ENCODE results near the gene SPTBN1.

Gene SPTBN1

DNA sequence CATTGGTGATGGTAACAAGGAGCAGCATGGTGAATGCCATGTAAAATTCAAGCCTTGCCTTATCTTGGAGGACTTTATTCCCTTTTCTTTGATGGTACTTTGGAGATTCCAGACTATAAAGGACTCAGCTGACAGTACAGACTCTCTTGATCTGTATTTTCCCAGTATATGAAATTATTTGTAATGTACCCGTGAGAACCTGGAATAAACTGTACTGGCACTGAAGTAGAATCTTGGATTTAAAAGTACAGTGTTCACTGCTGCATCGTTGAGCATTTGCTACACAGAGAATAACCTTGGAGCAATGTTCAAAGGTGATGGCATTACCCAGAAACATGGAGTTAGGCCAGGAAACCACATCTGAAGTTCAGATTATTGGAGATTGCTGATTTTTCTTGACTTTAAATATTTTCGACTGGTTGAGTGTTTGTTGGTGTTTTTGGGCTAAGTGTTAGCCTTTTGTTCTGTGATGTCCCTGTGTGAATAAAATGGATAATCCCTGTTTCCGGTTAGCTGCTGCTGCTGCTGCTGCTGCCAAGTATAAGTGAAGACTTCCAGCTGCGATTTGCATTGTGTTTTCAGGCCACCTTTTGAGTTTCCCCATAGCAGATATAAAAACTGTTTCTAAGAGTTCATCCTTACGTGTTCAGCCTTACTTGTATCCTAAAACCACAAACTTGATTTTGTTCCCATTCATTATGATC, 122.0 kb downstream of the SPTBN1 start:
- DNase-seq: no peak

- DNase-seq: no peak
Observed at GRCh38 chr2:54578648-54579045, 122.5 kb downstream of the SPTBN1 start.

DNA sequence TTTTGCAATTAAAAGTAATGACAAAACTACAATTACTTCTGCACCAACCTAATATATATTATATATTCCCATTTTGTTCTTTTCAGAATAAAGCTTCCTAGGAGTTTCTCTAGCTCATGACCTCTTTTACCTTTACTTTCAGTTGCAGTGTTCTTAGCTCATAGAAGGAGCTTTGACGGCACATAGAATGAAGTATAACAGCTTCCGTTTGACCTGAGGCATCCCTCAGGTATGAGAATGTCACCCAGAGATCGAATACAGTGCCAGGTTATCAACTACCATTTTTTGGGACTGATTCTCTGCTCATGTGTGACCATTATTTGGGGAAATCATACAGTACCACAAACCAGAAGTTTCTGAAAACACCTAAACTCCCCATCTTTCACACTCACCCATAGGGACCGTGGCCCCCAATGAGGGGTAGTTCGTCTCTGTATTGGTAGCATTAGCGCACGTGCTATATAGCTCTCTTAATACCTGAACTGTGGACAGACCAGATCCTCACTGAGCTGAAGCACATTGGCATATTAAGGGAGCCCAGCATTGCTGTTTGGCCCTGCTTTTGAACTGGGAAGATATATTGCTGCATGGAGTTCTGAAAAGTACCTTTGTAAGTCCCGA, 123.0 kb downstream of the SPTBN1 start:
- DNase-seq: no peak

- no peak for DNase-seq
Observed at GRCh38 chr2:54579682-54580620, 123.8 kb downstream of the SPTBN1 start.

DNA sequence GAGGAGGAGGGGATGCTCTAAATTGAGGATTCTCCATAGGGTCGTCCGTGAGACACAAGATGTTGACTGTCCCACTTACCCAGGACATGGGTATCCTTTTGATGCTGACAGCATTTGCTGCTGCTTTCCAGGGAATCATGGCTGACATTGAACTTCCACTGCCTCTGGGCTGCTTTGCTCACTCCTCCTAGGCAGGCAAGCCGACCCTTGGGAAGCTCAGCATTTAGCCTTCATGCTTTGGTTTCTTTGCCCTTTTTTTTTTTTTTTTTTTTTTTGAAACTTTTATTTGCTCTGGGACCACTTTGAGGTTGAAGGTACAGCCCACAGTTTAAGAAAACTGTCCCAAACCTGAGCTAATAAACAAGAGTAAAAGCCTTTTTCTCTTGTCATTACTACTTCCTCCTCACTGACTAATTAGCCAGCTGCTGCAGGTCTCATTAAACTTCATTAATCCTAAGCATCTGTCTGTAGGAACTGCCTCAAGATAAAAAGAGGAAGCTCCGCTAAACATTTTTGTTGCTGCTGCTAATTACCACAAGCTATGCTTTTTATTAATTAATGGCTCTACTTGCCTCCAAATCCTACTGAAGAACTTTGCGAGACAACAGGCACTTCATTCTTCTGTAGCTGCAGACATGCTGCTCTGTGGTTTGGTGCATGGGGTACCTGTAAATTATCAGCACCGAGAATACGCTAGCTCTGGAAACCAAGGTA, 125.4 kb downstream of the SPTBN1 start:
- DNase-seq: peak; percentile 55

- no peak for DNase-seq
Observed at GRCh38 chr2:54582987-54583386, 126.9 kb downstream of the SPTBN1 start.

- no peak for DNase-seq
Observed at GRCh38 chr2:54584598-54584997, 128.5 kb downstream of the SPTBN1 start.

- DNase-seq: no peak
Observed at GRCh38 chr2:54585136-54585733, 129.1 kb downstream of the SPTBN1 start.

- DNase-seq: no peak
Observed at GRCh38 chr2:54586062-54586461, 129.9 kb downstream of the SPTBN1 start.

- DNase-seq: no peak
Observed at GRCh38 chr2:54586494-54586893, 130.4 kb downstream of the SPTBN1 start.

- no peak for DNase-seq
Observed at GRCh38 chr2:54587171-54588016, 131.3 kb downstream of the SPTBN1 start.

DNA sequence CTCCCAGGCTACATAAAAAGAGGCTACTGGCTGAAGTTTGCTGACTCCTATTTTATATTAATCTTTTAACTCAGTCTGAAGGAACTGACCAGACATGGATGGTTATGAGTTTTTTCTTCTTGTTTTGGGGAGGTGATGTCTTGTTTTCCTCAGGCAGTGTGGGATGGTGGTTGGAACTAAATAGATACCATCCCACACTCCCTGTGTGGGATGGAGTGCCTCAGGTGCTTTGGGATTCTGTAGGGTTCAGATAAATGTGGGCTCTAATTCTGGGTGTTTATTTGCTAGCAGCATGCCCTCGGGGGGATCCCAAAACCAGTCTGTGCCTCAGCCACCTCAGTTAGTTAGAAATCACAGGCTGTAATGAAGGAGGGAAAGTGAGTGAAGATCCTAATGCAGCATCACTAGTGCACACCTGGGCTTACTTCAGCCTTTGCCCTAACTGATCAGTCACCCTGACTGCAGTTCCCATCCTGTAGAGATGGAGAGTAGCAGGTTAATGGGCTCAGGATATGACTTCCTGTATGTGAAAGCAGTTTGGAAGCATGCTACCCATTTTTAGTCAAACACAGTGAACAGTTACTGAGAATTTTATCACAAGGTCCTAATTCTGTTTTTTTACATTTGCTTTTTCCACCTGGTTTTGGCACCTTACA, 132.2 kb downstream of the SPTBN1 start:
- DNase-seq: no peak

- DNase-seq: no peak
Observed at GRCh38 chr2:54589038-54589339, 132.9 kb downstream of the SPTBN1 start.

DNA sequence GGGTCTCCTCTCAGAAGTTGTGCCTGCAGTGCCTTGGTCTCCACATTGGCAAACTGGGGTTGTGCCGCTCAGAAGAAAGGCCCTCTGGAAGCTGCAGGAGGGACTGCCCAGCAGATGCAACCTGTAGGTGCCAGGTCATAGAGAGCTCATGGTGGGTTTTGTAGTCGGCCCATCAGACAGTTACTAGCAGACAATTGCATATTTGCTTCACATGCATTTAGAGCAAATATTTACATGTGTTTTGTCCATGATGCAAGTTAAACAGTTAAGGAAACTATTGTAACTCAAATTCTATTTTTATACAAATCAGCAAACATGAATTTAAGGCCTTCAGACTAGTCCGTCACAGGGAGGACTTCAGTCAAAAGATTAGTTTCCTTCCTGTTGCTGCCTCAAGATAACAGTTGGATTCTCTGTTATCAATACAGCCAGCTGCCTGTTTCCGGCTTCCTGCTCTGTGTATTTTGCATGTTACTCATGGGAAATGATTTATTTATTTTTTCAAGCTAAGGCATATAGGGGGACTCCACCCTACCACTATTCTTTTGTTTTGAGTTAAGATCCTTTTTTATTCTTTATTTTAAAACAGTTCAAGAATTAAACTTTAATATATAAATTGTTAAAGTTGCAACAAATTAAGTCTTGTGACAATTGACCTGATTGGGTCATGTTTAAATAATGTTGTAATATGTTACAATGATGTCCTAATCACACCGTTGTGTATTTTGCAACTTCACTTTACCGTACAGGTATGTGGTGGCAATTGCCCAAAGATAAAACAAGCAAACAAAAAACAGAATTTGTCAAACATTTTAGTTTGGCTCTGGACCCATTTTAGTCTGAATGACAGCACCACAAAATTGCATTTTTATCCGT, 133.5 kb downstream of the SPTBN1 start:
- DNase-seq: no peak

GRCh38 chr2:54590216-54591120, 134.3 kb downstream of the SPTBN1 start:
- no peak for DNase-seq

GRCh38 chr2:54591551-54591950, 135.4 kb downstream of the SPTBN1 start:
- DNase-seq: peak; percentile 61

GRCh38 chr2:54593249-54593648, 137.1 kb downstream of the SPTBN1 start:
- DNase-seq: no peak

DNA sequence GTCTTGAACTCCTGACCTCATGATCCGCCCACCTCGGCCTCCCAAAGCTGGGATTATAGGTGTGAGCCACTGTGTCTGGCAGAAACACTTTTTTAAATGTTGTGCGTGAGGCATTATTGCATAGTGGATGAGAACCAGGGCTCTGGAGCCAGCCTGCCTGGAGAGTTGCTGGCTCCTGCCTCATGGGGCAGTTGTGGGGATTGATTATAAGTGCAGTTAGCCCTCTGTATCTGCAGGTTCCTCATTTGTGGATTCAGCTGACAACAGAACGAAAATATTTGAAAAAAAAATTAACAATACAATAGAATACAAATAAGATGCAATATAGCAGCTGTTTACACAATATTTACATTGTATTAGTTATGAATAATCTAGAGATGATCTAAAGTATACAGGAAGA, 137.9 kb downstream of the SPTBN1 start:
- no peak for DNase-seq

DNA sequence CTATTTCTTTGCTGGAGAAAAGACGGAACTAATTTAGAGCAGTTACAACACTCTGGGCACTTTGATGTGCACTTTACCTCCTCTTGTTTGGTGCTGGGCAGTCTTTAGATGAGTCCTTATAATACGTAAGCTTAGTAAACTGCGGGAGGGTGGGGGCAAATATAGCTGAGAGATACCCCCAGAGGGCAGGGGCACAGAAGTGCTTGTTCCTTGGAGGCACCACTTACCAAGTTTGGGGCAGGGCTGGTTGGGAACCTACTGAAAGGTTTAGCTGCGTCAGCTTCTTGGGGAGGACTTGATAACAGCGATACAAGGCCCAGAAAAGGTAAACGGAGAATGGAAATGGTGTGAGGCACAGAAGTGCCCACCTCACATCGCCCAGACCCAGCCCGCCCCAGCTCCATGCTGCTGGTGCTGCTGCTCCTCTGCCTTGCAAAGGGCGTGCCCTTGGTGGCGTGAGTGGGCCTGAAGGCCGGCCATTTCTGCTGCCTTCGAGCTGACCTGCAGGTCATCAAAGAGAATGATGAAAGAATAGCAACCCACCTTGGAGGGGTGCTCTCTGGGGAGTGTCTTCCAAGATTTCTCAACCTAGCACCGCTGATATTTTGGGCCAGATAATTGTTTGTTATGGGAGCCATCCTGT, 139.2 kb downstream of the SPTBN1 start:
- no peak for DNase-seq

Data from NCI-H1694 treated with DMSO at 0.1 percent for 48 hours (cell line).